Keratinocyte (primary cell): ENCODE measurements around the gene RYR2. TPM values are rescaled to one million over a fixed set of nuclear protein-coding genes. Genes with fewer than 3 reads are reported as not detected.

Experiments used
- DNase-seq: peaks from one replicate; pipeline ENCODE4 v3.0.0-alpha.2; 2011; ENCODE audit warnings: low read depth, missing footprints, low spot score
- FAIRE-seq: peaks from 2 replicates; lab custom pipeline; 2011; peaks lifted over from hg19 to GRCh38; lab: Jason Lieb, UNC
- H2AFZ ChIP-seq: 2 replicates; pipeline ENCODE4 v1.6.0; 2012; ENCODE audit warnings: low read length, control low read depth, inconsistent platforms; ENCODE audit not compliant: control insufficient read depth
- H3K27ac ChIP-seq: 2 replicates; pipeline ENCODE4 v1.5.1; 2011; ENCODE audit warnings: low read length; ENCODE audit not compliant: control insufficient read depth, insufficient read depth
- H3K27me3 ChIP-seq: 3 replicates; pipeline ENCODE4 v1.6.0; 2011; ENCODE audit warnings: low read length; ENCODE audit not compliant: control insufficient read depth, insufficient read depth; ENCODE audit errors: extremely low read depth
- H3K36me3 ChIP-seq, 2 experiments: 2 replicates in 1 of 2; 3 replicates in 1 of 2; pipeline ENCODE4 v1.5.1; 2011; ENCODE audit warnings: low read length in 2 of 2, mild to moderate bottlenecking in 1 of 2; ENCODE audit not compliant: control insufficient read depth in 2 of 2, insufficient read depth in 2 of 2; ENCODE audit errors: extremely low read depth in 1 of 2
- H3K4me1 ChIP-seq: 3 replicates; pipeline ENCODE4 v1.5.1; 2011; ENCODE audit warnings: low read length; ENCODE audit not compliant: control insufficient read depth, insufficient read depth; ENCODE audit errors: extremely low read depth
- H3K4me2 ChIP-seq: 3 replicates; pipeline ENCODE4 v1.6.0; 2011; ENCODE audit warnings: low read depth, low read length; ENCODE audit not compliant: control insufficient read depth, insufficient read depth; ENCODE audit errors: extremely low read depth
- H3K4me3 ChIP-seq, 3 experiments: fragments of 200-600 bp in 1 of 3; sonication (generic) in 1 of 3; 2 replicates in 2 of 3; 3 replicates in 1 of 3; pipeline ENCODE4 v1.5.1; 2011 to 2016; ENCODE audit warnings: low read length in 3 of 3, mild to moderate bottlenecking in 3 of 3, control low read depth in 2 of 3, inconsistent platforms in 1 of 3, low read depth in 1 of 3, mixed read lengths in 1 of 3, mixed run types in 1 of 3, moderate library complexity in 1 of 3; ENCODE audit not compliant: control insufficient read depth in 2 of 3, insufficient read depth in 2 of 3; ENCODE audit errors: extremely low read depth in 1 of 3
- H3K79me2 ChIP-seq: 2 replicates; pipeline ENCODE4 v1.6.0; 2012; ENCODE audit warnings: low read length; ENCODE audit not compliant: control insufficient read depth, insufficient read depth
- H3K9ac ChIP-seq: 3 replicates; pipeline ENCODE4 v1.6.0; 2011; ENCODE audit warnings: low read length; ENCODE audit not compliant: control insufficient read depth, insufficient read depth; ENCODE audit errors: extremely low read depth
- H3K9me1 ChIP-seq: 3 replicates; pipeline ENCODE4 v1.6.0; 2011; ENCODE audit warnings: low read length; ENCODE audit not compliant: control insufficient read depth, insufficient read depth; ENCODE audit errors: extremely low read depth
- H3K9me3 ChIP-seq: 2 replicates; pipeline ENCODE4 v1.5.1; 2012; ENCODE audit warnings: low read depth, low read length; ENCODE audit not compliant: control insufficient read depth
- H4K20me1 ChIP-seq: 3 replicates; pipeline ENCODE4 v1.6.0; 2011; ENCODE audit warnings: low read length; ENCODE audit not compliant: control insufficient read depth, insufficient read depth; ENCODE audit errors: extremely low read depth
- EZH2 ChIP-seq: IDR thresholded peaks from one replicate; pipeline ENCODE4 v1.6.1; 2012; ENCODE audit warnings: inconsistent platforms, mild to moderate bottlenecking, low read length, moderate library complexity
- dilution Hi-C: fragments of 300-500 bp; cut with MboI; formaldehyde crosslinking; loops from one replicate; pipeline ENCODE4 v1.7.0; 2020; ENCODE audit warnings: low sequenced_read_pairs; ENCODE audit not compliant: extremely low pct_ligation_motif_present
- polyA plus RNA-seq, 5 experiments: library from polyadenylated mRNA; depleted of rRNA in 3 of 5; stranded (reverse) in 3 of 5; stranded (forward) in 1 of 5; unstranded in 1 of 5; fragments of >200 nt; gene quantifications; 1 replicate in 1 of 5; 2 replicates in 3 of 5; 3 replicates in 1 of 5; pipeline versions ENCODE4 v1.2.1 to v1.2.3, GENCODE V29; 2011 to 2012; ENCODE audit warnings: missing spikeins in 2 of 5, low read depth in 1 of 5, low replicate concordance in 1 of 5
- TF ChIP-seq, protein P1 (sequence below), 3 experiments: IDR thresholded peaks in 1 of 3; conservative IDR thresholded peaks in 1 of 3; optimal IDR thresholded peaks in 1 of 3; 2 replicates in 2 of 3; 3 replicates in 1 of 3; pipeline versions ENCODE3 to v1.5.1; 2011; ENCODE audit warnings: low read length in 3 of 3, mild to moderate bottlenecking in 3 of 3, moderate library complexity in 2 of 3, control low read depth in 1 of 3, inconsistent platforms in 1 of 3; ENCODE audit not compliant: insufficient read depth in 2 of 3; ENCODE audit errors: extremely low read depth in 1 of 3

The RYR2 gene
- polyA plus RNA-seq, 1 donor (not counting 4 experiments of a cell fraction or from before 2014, with no cell fraction given) = 0.05 TPM

DNA sequence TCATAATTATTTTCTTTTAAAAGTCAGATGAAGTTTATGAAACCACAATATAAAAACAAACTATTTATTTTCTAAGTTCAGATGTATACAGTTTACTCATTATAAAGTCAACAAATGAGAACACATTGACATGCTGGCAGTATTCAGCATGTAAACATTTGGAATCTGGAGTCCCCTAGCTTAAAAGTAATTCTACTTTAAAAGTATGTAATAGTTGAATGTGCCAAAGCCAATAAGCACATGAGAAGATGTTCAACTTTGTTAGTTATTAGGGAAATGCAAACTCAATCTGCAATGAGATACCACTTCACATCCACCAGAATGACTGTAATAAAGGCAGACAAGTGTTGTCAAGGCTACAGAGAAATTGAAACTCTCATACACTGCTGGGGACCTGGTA is 96.6 kb downstream of the RYR2 start:
- no peaks in the 10 kb centered on the region for H3K27me3 ChIP-seq
- no peaks in the 10 kb centered on the region for H3K79me2 ChIP-seq
- no peak overlapping the region for H3K4me2 ChIP-seq
- DNase-seq (no peak), FAIRE-seq (no peak)
- TF ChIP-seq EZH2 = no peak
- TF ChIP-seq, protein P1, sequence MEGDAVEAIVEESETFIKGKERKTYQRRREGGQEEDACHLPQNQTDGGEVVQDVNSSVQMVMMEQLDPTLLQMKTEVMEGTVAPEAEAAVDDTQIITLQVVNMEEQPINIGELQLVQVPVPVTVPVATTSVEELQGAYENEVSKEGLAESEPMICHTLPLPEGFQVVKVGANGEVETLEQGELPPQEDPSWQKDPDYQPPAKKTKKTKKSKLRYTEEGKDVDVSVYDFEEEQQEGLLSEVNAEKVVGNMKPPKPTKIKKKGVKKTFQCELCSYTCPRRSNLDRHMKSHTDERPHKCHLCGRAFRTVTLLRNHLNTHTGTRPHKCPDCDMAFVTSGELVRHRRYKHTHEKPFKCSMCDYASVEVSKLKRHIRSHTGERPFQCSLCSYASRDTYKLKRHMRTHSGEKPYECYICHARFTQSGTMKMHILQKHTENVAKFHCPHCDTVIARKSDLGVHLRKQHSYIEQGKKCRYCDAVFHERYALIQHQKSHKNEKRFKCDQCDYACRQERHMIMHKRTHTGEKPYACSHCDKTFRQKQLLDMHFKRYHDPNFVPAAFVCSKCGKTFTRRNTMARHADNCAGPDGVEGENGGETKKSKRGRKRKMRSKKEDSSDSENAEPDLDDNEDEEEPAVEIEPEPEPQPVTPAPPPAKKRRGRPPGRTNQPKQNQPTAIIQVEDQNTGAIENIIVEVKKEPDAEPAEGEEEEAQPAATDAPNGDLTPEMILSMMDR (optimal IDR thresholded peaks at IDR 0.05 in 1 of 3, IDR thresholded peaks at IDR 0.05 in 1 of 3, conservative IDR thresholded peaks at IDR 0.05 in 1 of 3; ENCODE audit: extremely low read depth in 1 of 3, insufficient read depth in 2 of 3, low read length in 3 of 3) = no peak
- H3K27ac ChIP-seq = no peak overlapping the region
- dilution Hi-C loops = no loop called here
- H4K20me1 ChIP-seq = no peaks in the 10 kb centered on the region
- H3K9me3 ChIP-seq = no peaks in the 10 kb centered on the region
- no peak overlapping the region for H3K9ac ChIP-seq
- H3K4me3 ChIP-seq = no peak overlapping the region
- no peak overlapping the region for H2AFZ ChIP-seq
- no peaks in the 10 kb centered on the region for H3K9me1 ChIP-seq
- H3K4me1 ChIP-seq = no peaks in the 10 kb centered on the region
- no peaks in the 10 kb centered on the region for H3K36me3 ChIP-seq

GRCh38 chr1:237139732-237140131 is 97.7 kb downstream of the RYR2 start:
- dilution Hi-C loops = no loop called here
- H3K9me1 ChIP-seq = no peaks in the 10 kb centered on the region
- H4K20me1 ChIP-seq = no peaks in the 10 kb centered on the region
- TF ChIP-seq EZH2 = no peak
- TF ChIP-seq, protein P1 (optimal IDR thresholded peaks at IDR 0.05 in 1 of 3, IDR thresholded peaks at IDR 0.05 in 1 of 3, conservative IDR thresholded peaks at IDR 0.05 in 1 of 3; ENCODE audit: extremely low read depth in 1 of 3, insufficient read depth in 2 of 3, low read length in 3 of 3) = no peak
- H3K27ac ChIP-seq = no peak overlapping the region
- no peak overlapping the region for H3K4me3 ChIP-seq
- no peak overlapping the region for H3K4me2 ChIP-seq
- H3K27me3 ChIP-seq = no peaks in the 10 kb centered on the region
- no peak for DNase-seq
- no peak overlapping the region for H3K9ac ChIP-seq
- H2AFZ ChIP-seq = no peak overlapping the region
- H3K9me3 ChIP-seq = no peaks in the 10 kb centered on the region
- FAIRE-seq = no peak
- H3K79me2 ChIP-seq = no peaks in the 10 kb centered on the region
- no peaks in the 10 kb centered on the region for H3K36me3 ChIP-seq
- no peaks in the 10 kb centered on the region for H3K4me1 ChIP-seq
